ENCODE results near the gene PAK1. TPM values are rescaled to one million over a fixed set of nuclear protein-coding genes. Genes with fewer than 3 reads are reported as not detected.
A peak's percentile ranks its signal among the peaks of the same experiment; 100 is the strongest.

The PAK1 gene
- total and polyA plus RNA-seq, 10 of the 15 experiments (the other 5 are each of a cell fraction or from before 2014, with no cell fraction given): 43.8 to 321 (median 110) TPM

GRCh38 chr11:77411717-77412441, 62.0 kb downstream of the PAK1 start (continued):
- TF ChIP-seq IKZF1 (conservative IDR thresholded peaks at IDR 0.05) (peak; percentile 70; the same call in 1 of the 2 replicates), RELA (IDR thresholded peaks at IDR 0.05; ENCODE audit: borderline replicate concordance, partially characterized antibody) (no peak), ZBTB40 (IDR thresholded peaks at IDR 0.05; ENCODE audit: borderline replicate concordance) (no peak), PKNOX1 (IDR thresholded peaks at IDR 0.05) (peak; percentile 19; the same call in 1 of the 2 replicates), SUZ12 (IDR thresholded peaks at IDR 0.05; ENCODE audit: unreplicated experiment) (no peak), ASH2L (IDR thresholded peaks at IDR 0.05; ENCODE audit: borderline replicate concordance, low read depth) (no peak), SREBF2 (IDR thresholded peaks at IDR 0.05; ENCODE audit: low read length) (no peak), CHD4 (IDR thresholded peaks at IDR 0.05) (no peak), ZNF384 (IDR thresholded peaks at IDR 0.05; ENCODE audit: borderline replicate concordance, low read depth, low read length) (no peak), ZNF274 (IDR thresholded peaks at IDR 0.05; ENCODE audit: insufficient read depth, insufficient read length) (no peak), ZNF592 (IDR thresholded peaks at IDR 0.05) (no peak), SMAD1 (IDR thresholded peaks at IDR 0.05; ENCODE audit: low read depth, partially characterized antibody) (no peak), TCF7 (IDR thresholded peaks at IDR 0.05; ENCODE audit: borderline replicate concordance) (no peak), YBX1 (IDR thresholded peaks at IDR 0.05) (no peak), E4F1 (IDR thresholded peaks at IDR 0.05; ENCODE audit: borderline replicate concordance, partially characterized antibody) (no peak)
- TF ChIP-seq, protein P1, sequence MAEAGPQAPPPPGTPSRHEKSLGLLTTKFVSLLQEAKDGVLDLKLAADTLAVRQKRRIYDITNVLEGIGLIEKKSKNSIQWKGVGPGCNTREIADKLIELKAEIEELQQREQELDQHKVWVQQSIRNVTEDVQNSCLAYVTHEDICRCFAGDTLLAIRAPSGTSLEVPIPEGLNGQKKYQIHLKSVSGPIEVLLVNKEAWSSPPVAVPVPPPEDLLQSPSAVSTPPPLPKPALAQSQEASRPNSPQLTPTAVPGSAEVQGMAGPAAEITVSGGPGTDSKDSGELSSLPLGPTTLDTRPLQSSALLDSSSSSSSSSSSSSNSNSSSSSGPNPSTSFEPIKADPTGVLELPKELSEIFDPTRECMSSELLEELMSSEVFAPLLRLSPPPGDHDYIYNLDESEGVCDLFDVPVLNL (IDR thresholded peaks at IDR 0.05; ENCODE audit: low read depth, low read length): no peak

Measured in GM12878 (cell line).